Embryonic facial prominence (tissue), 1 donor: ENCODE data around the gene PRUNE1.

Experiments
- DNase-seq: peaks from one replicate; pipeline ENCODE4 v3.0.0-alpha.2; 2016; ENCODE audit errors: extremely low spot score

The PRUNE1 gene

GRCh38 chr1:150979092-150980056 lies 28.9 kb upstream of the PRUNE1 start:
- peak; percentile 73 for DNase-seq

GRCh38 chr1:150981177-150981804 lies 27.0 kb upstream of the PRUNE1 start:
- DNase-seq = no peak

GRCh38 chr1:150981805-150982712 lies 26.2 kb upstream of the PRUNE1 start, which contains the start of gene ANXA9:
Gene ANXA9 (plus strand): TSS chr1:150982292. CDS start chr1:150983106, 814 bp downstream.
- DNase-seq = no peak

GRCh38 chr1:150985179-150985825 lies 22.9 kb upstream of the PRUNE1 start:
- DNase-seq = no peak

- DNase-seq = no peak
Observed at GRCh38 chr1:150987924-150988323, 20.3 kb upstream of the PRUNE1 start.

- DNase-seq = no peak
Observed at GRCh38 chr1:150992626-150993025, 15.6 kb upstream of the PRUNE1 start.

GRCh38 chr1:150994248-150994647 lies 14.0 kb upstream of the PRUNE1 start:
- no peak for DNase-seq

GRCh38 chr1:150995460-150995859 lies 12.8 kb upstream of the PRUNE1 start:
- DNase-seq = no peak

GRCh38 chr1:150995896-150996295 lies 12.4 kb upstream of the PRUNE1 start:
- DNase-seq = no peak

- DNase-seq = no peak
Observed at GRCh38 chr1:150997126-150997872, 10.9 kb upstream of the PRUNE1 start.

- no peak for DNase-seq
Observed at GRCh38 chr1:150997949-150998348, 10.3 kb upstream of the PRUNE1 start.

- no peak for DNase-seq
Observed at GRCh38 chr1:150999051-150999674, 9.1 kb upstream of the PRUNE1 start.

- no peak for DNase-seq
Observed at GRCh38 chr1:150999926-151000325, 8.3 kb upstream of the PRUNE1 start.

GRCh38 chr1:151000408-151000807 lies 7.8 kb upstream of the PRUNE1 start:
- DNase-seq = no peak

- no peak for DNase-seq
Observed at GRCh38 chr1:151001602-151002001, 6.6 kb upstream of the PRUNE1 start.

- no peak for DNase-seq
Observed at GRCh38 chr1:151002051-151002450, 6.2 kb upstream of the PRUNE1 start.

- DNase-seq = no peak
Observed at GRCh38 chr1:151002611-151003010, 5.6 kb upstream of the PRUNE1 start.

GRCh38 chr1:151003180-151003579 lies 5.1 kb upstream of the PRUNE1 start:
- no peak for DNase-seq

- DNase-seq = no peak
Observed at GRCh38 chr1:151005729-151006319, 2.4 kb upstream of the PRUNE1 start.
